Small intestine (tissue), 7 donors: ENCODE results near the gene NRN1. TPM values are rescaled to one million over a fixed set of nuclear protein-coding genes. Genes with fewer than 3 reads are reported as not detected.
"Not testable (repeated sequence)": the region's sequence is repeated elsewhere in the genome, so short reads cannot be mapped to it uniquely, and the experiment has no call there.

ENCODE experiments used
- DNase-seq, 2 donors: peaks; one replicate each; pipeline versions ENCODE4 v3.0.0 to v3.0.0-alpha.2; 2013
- FAIRE-seq: peaks from 2 replicates; lab custom pipeline; 2012; peaks lifted over from hg19 to GRCh38; lab: Jason Lieb, UNC
- H3K27ac ChIP-seq, 3 donors: one replicate each; pipeline ENCODE4 v1.5.1; 2013; ENCODE audit warnings: low read length in 2 of 3, mild to moderate bottlenecking in 2 of 3, control low read depth in 1 of 3, inconsistent platforms in 1 of 3, low read depth in 1 of 3, moderate library complexity in 1 of 3
- H3K27me3 ChIP-seq, 3 donors: one replicate each; pipeline ENCODE4 v1.6.1; 2013; ENCODE audit warnings: low read length in 3 of 3, inconsistent platforms in 1 of 3; ENCODE audit not compliant: control insufficient read depth in 3 of 3, insufficient read depth in 3 of 3
- H3K36me3 ChIP-seq, 3 donors: one replicate each; pipeline ENCODE4 v1.6.1; 2013; ENCODE audit warnings: low read length in 3 of 3, inconsistent platforms in 1 of 3, low read depth in 1 of 3, mild to moderate bottlenecking in 1 of 3, moderate library complexity in 1 of 3; ENCODE audit not compliant: control insufficient read depth in 3 of 3, insufficient read depth in 2 of 3
- H3K4me1 ChIP-seq, 3 donors: one replicate each; pipeline ENCODE4 v1.6.1; 2013; ENCODE audit warnings: low read length in 2 of 3, inconsistent platforms in 1 of 3, low read depth in 1 of 3, mild to moderate bottlenecking in 1 of 3, moderate library complexity in 1 of 3; ENCODE audit not compliant: control insufficient read depth in 3 of 3, insufficient read depth in 2 of 3
- H3K4me3 ChIP-seq, 3 donors: one replicate each; pipeline ENCODE4 v1.5.1; 2013; ENCODE audit warnings: low read length in 3 of 3, control low read depth in 1 of 3, inconsistent platforms in 1 of 3, low read depth in 1 of 3, mild to moderate bottlenecking in 1 of 3, moderate library complexity in 1 of 3
- H3K9me3 ChIP-seq, 2 donors: one replicate each; pipeline ENCODE4 v1.6.1; 2013; ENCODE audit warnings: low read depth in 1 of 2, low read length in 1 of 2; ENCODE audit not compliant: control insufficient read depth in 2 of 2, insufficient read depth in 1 of 2
- WGBS, 3 donors: extraction: QIAGEN DNeasy Blood & Tissue Kit; methylation state at CpG; one replicate each; pipeline ENCODE4 v1.1.7; 2013; 5-methylcytosine and 5-hydroxymethylcytosine counted together
- polyA plus RNA-seq, 4 donors: library from polyadenylated mRNA; stranded (reverse) in 3 of 4; unstranded in 1 of 4; fragments of 200-250 nt in 3 of 4; fragments of 120-200 nt in 1 of 4; gene quantifications; one replicate each; pipeline versions ENCODE4 v1.2.1 to v1.2.3, GENCODE V29; 2013
- donor health status: healthy with polysubstance abuse.
- donor health status: control.
- donor health status: control.
- donor health status: Bipolar disorder and iron deficiency.
- donor health status: healthy.

The NRN1 gene
- polyA plus RNA-seq, 4 donors, result 2.0 to 13.2 (median 3.2) TPM; not detected in 1

GRCh38 chr6:5981126-5982026 is 25.3 kb downstream of the NRN1 start:
- FAIRE-seq, result no peak
- H3K36me3 ChIP-seq, result no peaks in the 10 kb centered on the region

DNA sequence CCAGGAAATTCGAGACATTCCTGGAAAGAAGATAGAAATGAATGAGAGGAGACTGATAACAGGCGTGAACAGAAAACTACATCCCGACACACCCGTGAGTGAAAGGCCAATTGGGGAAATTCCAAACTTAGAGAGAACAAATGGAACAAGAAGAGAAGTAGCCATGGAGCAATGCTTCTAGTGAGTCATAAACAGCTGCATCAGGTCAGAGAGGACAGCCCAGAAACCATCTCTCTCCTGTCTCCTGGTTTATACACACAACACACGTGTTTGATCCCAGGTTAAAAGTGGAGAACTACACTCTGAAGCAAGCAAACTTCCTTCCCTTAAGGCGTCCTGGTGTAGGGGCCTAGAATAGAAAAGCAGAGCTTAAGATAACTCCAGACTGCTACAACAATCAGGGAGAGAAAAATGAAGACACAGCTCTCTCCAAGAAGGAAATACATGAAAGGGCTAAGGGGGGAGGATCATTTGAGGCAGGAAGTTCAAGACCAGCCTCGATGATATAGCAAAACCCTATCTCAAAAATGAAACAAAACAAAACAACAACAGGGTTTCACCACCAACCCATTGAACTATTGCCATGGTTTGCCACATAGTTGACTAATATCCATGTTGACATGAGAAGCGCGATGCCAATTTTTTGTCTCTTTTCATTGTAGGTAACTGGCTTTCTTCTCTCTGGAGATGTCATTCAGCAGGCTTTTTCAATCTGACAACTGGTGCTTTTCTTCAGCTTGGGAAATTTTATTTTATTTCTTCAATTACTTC is 26.9 kb downstream of the NRN1 start:
- FAIRE-seq (no peak), DNase-seq (no peak)
- no peaks in the 10 kb centered on the region for H3K36me3 ChIP-seq
- 57 to 67% (median 61%) methylated on average over 9 of the region's 9 CpGs for WGBS, 3 donors
- no peaks in the 10 kb centered on the region for H3K4me1 ChIP-seq
- H3K9me3 ChIP-seq, result no peaks in the 10 kb centered on the region
- H3K27me3 ChIP-seq, result peaks cover 0 to 3% (median 0%) of the 10 kb centered on the region in 3 donors
- H3K27ac ChIP-seq, result no peak overlapping the region
- H3K4me3 ChIP-seq, result no peak overlapping the region

More at GRCh38 chr6:5981126-5982026, 25.3 kb downstream of the NRN1 start:
- Histone ChIP-seq H3K27me3 (peaks cover 0 to 3% (median 0%) of the 10 kb centered on the region in 3 donors), H3K4me3 (no peak overlapping the region), H3K27ac (no peak overlapping the region), H3K4me1 (no peaks in the 10 kb centered on the region), H3K9me3 (no peaks in the 10 kb centered on the region)
- 73 to 78% (median 75%) methylated on average over 7 of the region's 7 CpGs for WGBS, 3 donors
- DNase-seq, result no peak

DNA sequence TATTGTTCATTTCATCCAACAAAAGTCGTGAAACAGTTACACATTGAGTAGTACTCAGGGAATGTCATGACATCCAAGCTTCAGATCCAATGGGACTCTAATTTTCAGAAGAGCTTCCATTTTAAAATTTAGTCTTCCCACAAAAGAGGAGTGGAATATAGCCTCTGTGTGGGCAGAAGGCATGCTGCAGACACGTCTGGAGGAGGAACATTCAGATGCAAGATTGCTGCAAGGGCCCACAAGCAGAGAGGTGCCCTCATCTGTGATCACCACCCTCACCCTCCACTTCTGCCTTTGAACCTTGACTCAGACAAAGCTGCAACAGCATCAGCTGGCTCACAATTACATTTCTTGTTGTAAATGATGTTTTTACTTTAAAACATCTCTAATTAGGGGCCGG is 29.9 kb downstream of the NRN1 start:
- no peaks in the 10 kb centered on the region for H3K36me3 ChIP-seq
- peaks cover 0 to 3% (median 0%) of the 10 kb centered on the region in 3 donors for H3K27me3 ChIP-seq
- no peak for DNase-seq
- no peak overlapping the region for H3K27ac ChIP-seq
- H3K4me1 ChIP-seq, result no peaks in the 10 kb centered on the region
- H3K9me3 ChIP-seq, result no peaks in the 10 kb centered on the region
- 72 to 83% (median 79%) methylated on average over 3 of the region's 3 CpGs for WGBS, 3 donors
- H3K4me3 ChIP-seq, result no peak overlapping the region
- no peak for FAIRE-seq

DNA sequence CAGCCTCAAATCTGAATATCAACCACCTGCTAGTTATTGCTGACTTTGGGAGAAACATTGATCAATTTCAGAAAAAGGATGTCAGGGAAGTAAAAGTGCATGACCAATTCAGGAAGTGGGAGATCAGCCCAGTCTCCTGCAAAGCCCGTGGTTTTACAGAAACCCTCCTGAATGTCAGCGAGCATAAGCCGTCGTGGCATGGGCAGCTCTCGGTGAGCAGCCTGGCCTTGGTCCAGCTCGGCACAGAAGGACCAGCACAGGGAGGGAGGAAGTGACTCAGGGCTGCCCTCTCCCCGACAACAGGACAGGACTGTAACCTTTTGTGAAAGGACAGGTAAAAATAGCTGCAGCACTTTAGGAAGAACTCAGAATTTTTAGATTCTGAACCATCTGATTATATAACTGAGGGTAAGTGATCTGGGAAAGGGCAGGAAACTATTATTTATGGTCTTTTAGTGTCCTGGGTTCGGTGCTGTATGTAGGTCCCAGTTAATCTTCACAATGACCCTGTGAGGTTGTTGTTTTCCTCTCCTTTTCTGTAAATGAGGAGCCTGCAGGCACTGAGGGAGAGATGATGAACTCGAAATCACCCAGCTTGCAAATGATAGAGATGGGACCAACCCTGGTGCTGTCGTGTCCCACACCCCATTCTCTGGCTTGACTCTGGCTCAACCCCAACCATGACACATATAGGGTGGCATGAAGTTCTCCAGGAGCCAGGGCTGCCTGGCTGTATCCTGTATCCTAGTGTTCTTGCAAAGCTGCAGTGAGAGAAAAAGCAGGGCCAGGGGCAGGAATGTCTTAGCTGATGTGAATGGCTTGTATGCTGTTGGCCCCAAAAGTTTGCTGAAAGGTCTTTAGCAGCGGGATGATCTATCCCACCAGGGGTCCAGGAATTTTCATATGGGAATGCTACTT is 37.6 kb downstream of the NRN1 start:
- Histone ChIP-seq H3K9me3 (no peaks in the 10 kb centered on the region), H3K27ac (no peak overlapping the region), H3K4me1 (no peaks in the 10 kb centered on the region), H3K4me3 (no peak overlapping the region), H3K27me3 (peaks cover 0 to 3% (median 0%) of the 10 kb centered on the region in 3 donors), H3K36me3 (no peaks in the 10 kb centered on the region)
- FAIRE-seq, result no peak
- no peak for DNase-seq
- 40 to 45% (median 44%) methylated on average over 11 of the region's 11 CpGs for WGBS, 3 donors

DNA sequence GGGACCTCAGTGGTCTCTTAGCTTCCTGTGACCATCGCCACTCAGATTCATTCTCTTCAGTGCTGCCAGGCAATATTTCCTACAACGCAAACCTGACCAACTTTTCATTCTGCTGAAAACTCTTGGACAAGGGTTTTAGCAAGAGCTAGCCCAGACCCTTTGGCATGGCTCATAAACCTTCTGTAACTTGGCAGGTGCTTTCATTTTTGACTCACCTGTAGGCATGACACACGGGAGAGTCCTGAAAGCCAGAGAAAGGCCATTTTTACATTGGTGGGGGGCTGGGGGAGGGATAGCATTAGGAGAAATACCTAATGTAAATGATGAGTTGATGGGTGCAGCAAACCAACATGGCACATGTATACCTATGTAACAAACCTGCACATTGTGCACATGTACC is 38.7 kb downstream of the NRN1 start:
- H3K27me3 ChIP-seq, H3K36me3 ChIP-seq, H3K9me3 ChIP-seq, H3K4me1 ChIP-seq, DNase-seq, H3K27ac ChIP-seq, FAIRE-seq, H3K4me3 ChIP-seq: not testable (repeated sequence)
- 64 to 80% (median 74%) methylated on average over 3 of the region's 3 CpGs for WGBS, 3 donors

DNA sequence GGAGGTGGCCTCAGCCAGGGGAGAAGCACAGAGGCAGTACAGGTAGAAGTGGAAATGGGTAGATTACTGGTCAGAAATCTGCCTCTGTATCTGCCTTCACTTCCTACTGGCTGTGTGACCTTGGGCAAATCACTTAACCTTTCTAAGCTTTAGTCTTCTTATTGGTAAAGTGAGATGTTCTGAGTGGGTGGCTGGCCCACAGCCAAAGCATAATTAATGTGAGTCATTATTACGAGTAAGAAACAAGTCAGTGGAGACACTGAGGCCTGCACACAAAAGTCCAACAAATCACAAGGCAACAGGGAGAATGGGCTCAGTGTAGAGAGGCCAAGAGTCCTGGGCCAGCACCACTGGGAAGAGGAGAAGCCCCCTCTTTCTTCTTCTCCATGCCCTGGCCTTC is 39.1 kb downstream of the NRN1 start:
- Histone ChIP-seq H3K27me3 (peaks cover 0 to 3% (median 0%) of the 10 kb centered on the region in 3 donors), H3K36me3 (no peaks in the 10 kb centered on the region), H3K4me1 (no peaks in the 10 kb centered on the region), H3K27ac (no peak overlapping the region), H3K4me3 (no peak overlapping the region), H3K9me3 (peaks cover 0 to 2% of the 10 kb centered on the region in 2 donors)
- FAIRE-seq (no peak), DNase-seq (no peak)
- 37 to 62% (median 56%) methylated on average over 1 of the region's 1 CpG for WGBS, 3 donors

DNA sequence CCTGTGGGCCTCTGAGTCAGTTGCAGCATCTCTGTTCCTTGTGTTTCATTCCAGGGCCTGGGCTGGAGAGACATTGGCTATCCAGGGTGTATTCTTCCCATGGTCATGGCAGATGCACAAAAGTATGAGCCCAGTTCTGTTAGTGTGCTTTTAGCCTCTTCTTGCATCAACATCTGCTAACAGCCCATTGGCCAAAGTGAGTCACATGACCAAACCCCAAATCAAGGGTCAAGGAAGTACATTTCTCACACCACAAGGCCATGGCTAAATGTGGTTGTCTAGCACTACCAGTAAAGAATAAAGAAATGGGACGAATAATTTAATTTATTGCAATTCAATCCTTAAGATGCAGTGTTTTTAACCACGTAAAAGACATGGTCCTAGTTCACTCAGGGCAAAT is 43.9 kb downstream of the NRN1 start:
- WGBS, 3 donors, result 86 to 91% (median 90%) methylated on average over 2 of the region's 2 CpGs
- no peak for FAIRE-seq
- Histone ChIP-seq H3K4me1 (no peaks in the 10 kb centered on the region), H3K27ac (no peak overlapping the region), H3K9me3 (peaks cover 0 to 2% of the 10 kb centered on the region in 2 donors), H3K4me3 (no peak overlapping the region), H3K36me3 (no peaks in the 10 kb centered on the region), H3K27me3 (peaks cover 0 to 1% (median 0%) of the 10 kb centered on the region in 3 donors)
- DNase-seq, result no peak
